Breast epithelium (tissue), 4 donors: ENCODE data around the gene MANEA. TPM values are rescaled to one million over a fixed set of nuclear protein-coding genes. Genes with fewer than 3 reads are reported as not detected.

Experiments
- DNase-seq, 2 donors: peaks; one replicate each; pipeline ENCODE4 v3.0.0-alpha.2; 2019; ENCODE audit warnings: low spot score in 2 of 2
- H3K27ac ChIP-seq, 2 donors: fragments of 200-600 bp; sonication (generic) in 1 of 2; one replicate each; pipeline ENCODE4 v1.5.1; 2016 to 2019; ENCODE audit warnings: mild to moderate bottlenecking in 1 of 2
- H3K27me3 ChIP-seq, 2 donors: fragments of 200-600 bp; sonication (generic) in 1 of 2; one replicate each; pipeline versions ENCODE4 v1.5.1 to v1.6.0; 2017 to 2019; ENCODE audit warnings: control low read depth in 1 of 2, mild to moderate bottlenecking in 1 of 2
- H3K36me3 ChIP-seq: fragments of 200-600 bp; one replicate; pipeline ENCODE4 v1.5.1; 2019
- H3K4me1 ChIP-seq, 2 donors: fragments of 200-600 bp; sonication (generic); one replicate each; pipeline ENCODE4 v1.5.1; 2016 to 2019; ENCODE audit warnings: control low read depth in 1 of 2
- H3K4me3 ChIP-seq, 3 donors: fragments of 200-600 bp; sonication (generic); 1 replicate in 2 of 3; 2 replicates in 1 of 3; pipeline ENCODE4 v1.5.1; 2016 to 2019; ENCODE audit warnings: mild to moderate bottlenecking in 3 of 3, moderate library complexity in 2 of 3
- H3K9me3 ChIP-seq, 2 donors: fragments of 200-600 bp; sonication (generic) in 1 of 2; one replicate each; pipeline ENCODE4 v1.5.1; 2016 to 2019; ENCODE audit warnings: control low read depth in 1 of 2
- CTCF ChIP-seq, 3 donors: fragments of 450-650 bp; IDR thresholded peaks; one replicate each; pipeline ENCODE4 v1.5.1; 2016 to 2017; ENCODE audit warnings: antibody characterized with exemption in 3 of 3, mild to moderate bottlenecking in 3 of 3, moderate library complexity in 3 of 3
- POLR2A ChIP-seq: fragments of 450-650 bp; IDR thresholded peaks from one replicate; pipeline ENCODE4 v1.6.1; 2016; ENCODE audit warnings: antibody characterized with exemption, mild to moderate bottlenecking, moderate library complexity
- POLR2AphosphoS5 ChIP-seq, 3 donors: sonication (generic); formaldehyde crosslinking; IDR thresholded peaks; one replicate each; pipeline ENCODE4 v1.6.1; 2017; ENCODE audit warnings: antibody characterized with exemption in 3 of 3
- intact Hi-C: fragments of 100-400 bp; cut with DNase I; formaldehyde crosslinking; loops from one replicate; pipeline ENCODE4 v1.15.1; 2023; ENCODE audit warnings: low total_unique reads
- total RNA-seq, 3 donors: library from RNA; depleted of rRNA; stranded (reverse); fragments of >200 nt; gene quantifications; one replicate each; pipeline ENCODE4 v1.1.0, GENCODE V29; 2016

Gene MANEA
- total RNA-seq, 3 donors from 2014 or later = 12.1 to 21.8 (median 14.7) TPM

- intact Hi-C loops = no loop called here
- no peak for DNase-seq
Measured at GRCh38 chr6:95593025-95593424, 15.7 kb downstream of the MANEA start.

GRCh38 chr6:95596021-95596420 is 18.7 kb downstream of the MANEA start:
- DNase-seq = no peak
- intact Hi-C loops = no loop called here

More at GRCh38 chr6:95593025-95593424, 15.7 kb downstream of the MANEA start:
- Histone ChIP-seq H3K9me3 (no peaks in the 10 kb centered on the region), H3K27ac (no peak overlapping the region), H3K4me1 (no peaks in the 10 kb centered on the region), H3K4me3 (no peak overlapping the region), H3K36me3 (no peaks in the 10 kb centered on the region), H3K27me3 (no peaks in the 10 kb centered on the region)
- TF ChIP-seq CTCF (IDR thresholded peaks at IDR 0.05) (no peak), POLR2A (no peak), POLR2AphosphoS5 (IDR thresholded peaks at IDR 0.05) (no peak)

GRCh38 chr6:95599706-95600105 is 22.4 kb downstream of the MANEA start:
- Histone ChIP-seq H3K9me3 (no peaks in the 10 kb centered on the region), H3K4me1 (no peaks in the 10 kb centered on the region), H3K4me3 (no peak overlapping the region), H3K36me3 (peaks cover 2% of the 10 kb centered on the region), H3K27me3 (no peaks in the 10 kb centered on the region), H3K27ac (peak overlapping the region in 1 of 2 donors; percentile 13)
- DNase-seq = no peak
- no peak for TF ChIP-seq POLR2A
- no peak for TF ChIP-seq POLR2AphosphoS5 (IDR thresholded peaks at IDR 0.05)
- intact Hi-C loops = no loop called here

More at GRCh38 chr6:95596021-95596420, 18.7 kb downstream of the MANEA start:
- Histone ChIP-seq H3K9me3 (no peaks in the 10 kb centered on the region), H3K4me3 (no peak overlapping the region), H3K36me3 (no peaks in the 10 kb centered on the region), H3K4me1 (no peaks in the 10 kb centered on the region), H3K27ac (no peak overlapping the region), H3K27me3 (no peaks in the 10 kb centered on the region)
- TF ChIP-seq POLR2AphosphoS5 (IDR thresholded peaks at IDR 0.05) (no peak), POLR2A (no peak), CTCF (IDR thresholded peaks at IDR 0.05) (no peak)

GRCh38 chr6:95601133-95601532 is 23.8 kb downstream of the MANEA start:
- no peaks in the 10 kb centered on the region for H3K9me3 ChIP-seq
- no peak for DNase-seq
- no peaks in the 10 kb centered on the region for H3K27me3 ChIP-seq
- H3K36me3 ChIP-seq = peaks cover 4% of the 10 kb centered on the region
- no peak for TF ChIP-seq POLR2A
- no peak for TF ChIP-seq POLR2AphosphoS5 (IDR thresholded peaks at IDR 0.05)
- no peak for TF ChIP-seq CTCF (IDR thresholded peaks at IDR 0.05)
- intact Hi-C loops = no loop called here
- H3K4me1 ChIP-seq = no peaks in the 10 kb centered on the region
- no peak overlapping the region for H3K27ac ChIP-seq
- no peak overlapping the region for H3K4me3 ChIP-seq

- TF ChIP-seq POLR2A (no peak), POLR2AphosphoS5 (IDR thresholded peaks at IDR 0.05) (no peak), CTCF (IDR thresholded peaks at IDR 0.05) (no peak)
- Histone ChIP-seq H3K4me1 (no peaks in the 10 kb centered on the region), H3K27me3 (no peaks in the 10 kb centered on the region), H3K27ac (no peak overlapping the region), H3K36me3 (peaks cover 3% of the 10 kb centered on the region), H3K4me3 (no peak overlapping the region), H3K9me3 (no peaks in the 10 kb centered on the region)
- intact Hi-C loops = no loop called here
- DNase-seq = no peak
Measured at GRCh38 chr6:95614094-95614493, 36.8 kb downstream of the MANEA start.

- no peaks in the 10 kb centered on the region for H3K4me1 ChIP-seq
- DNase-seq = no peak
- intact Hi-C loops = no loop called here
- H3K4me3 ChIP-seq = no peak overlapping the region
- no peaks in the 10 kb centered on the region for H3K9me3 ChIP-seq
- H3K36me3 ChIP-seq = no peaks in the 10 kb centered on the region
- H3K27ac ChIP-seq = no peak overlapping the region
- no peak for TF ChIP-seq POLR2AphosphoS5 (IDR thresholded peaks at IDR 0.05)
- no peak for TF ChIP-seq CTCF (IDR thresholded peaks at IDR 0.05)
- H3K27me3 ChIP-seq = no peaks in the 10 kb centered on the region
Measured at GRCh38 chr6:95629551-95629950, 52.2 kb downstream of the MANEA start.
